ENCODE results near the gene SLC29A4. TPM values are rescaled to one million over a fixed set of nuclear protein-coding genes. Genes with fewer than 3 reads are reported as not detected.

SLC29A4 gene
- total RNA-seq, 4 donors from 2014 or later = 1.7 to 5.4 (median 3.6) TPM

DNA sequence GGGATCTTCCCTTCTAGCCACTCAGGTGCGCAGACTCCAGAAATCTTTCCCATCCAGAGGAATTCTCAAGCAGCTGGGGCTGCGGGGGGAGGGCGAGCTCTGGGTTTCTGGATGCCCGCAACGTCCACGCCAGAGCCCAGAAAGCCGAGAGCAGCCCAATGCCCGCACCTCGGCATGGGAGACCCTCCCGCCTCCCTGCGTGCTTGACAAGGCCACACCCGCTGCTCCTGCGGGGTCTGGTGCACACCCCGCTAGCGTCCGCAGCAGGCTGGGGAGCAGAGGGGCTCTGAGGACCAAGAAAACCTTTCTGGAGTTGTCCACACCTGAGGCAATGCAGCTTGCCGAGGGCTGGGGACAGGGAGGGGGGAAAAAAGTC, 66.2 kb downstream of the SLC29A4 start:
- H3K36me3 ChIP-seq = peaks cover under 1 to 50% of the 10 kb centered on the region in 2 donors
- H3K4me1 ChIP-seq = peaks cover 2 to 4% of the 10 kb centered on the region in 2 donors
- no peaks in the 10 kb centered on the region for H3K9me3 ChIP-seq
- TF ChIP-seq POLR2A (IDR thresholded peaks at IDR 0.05) = no peak
- TF ChIP-seq, protein P1, sequence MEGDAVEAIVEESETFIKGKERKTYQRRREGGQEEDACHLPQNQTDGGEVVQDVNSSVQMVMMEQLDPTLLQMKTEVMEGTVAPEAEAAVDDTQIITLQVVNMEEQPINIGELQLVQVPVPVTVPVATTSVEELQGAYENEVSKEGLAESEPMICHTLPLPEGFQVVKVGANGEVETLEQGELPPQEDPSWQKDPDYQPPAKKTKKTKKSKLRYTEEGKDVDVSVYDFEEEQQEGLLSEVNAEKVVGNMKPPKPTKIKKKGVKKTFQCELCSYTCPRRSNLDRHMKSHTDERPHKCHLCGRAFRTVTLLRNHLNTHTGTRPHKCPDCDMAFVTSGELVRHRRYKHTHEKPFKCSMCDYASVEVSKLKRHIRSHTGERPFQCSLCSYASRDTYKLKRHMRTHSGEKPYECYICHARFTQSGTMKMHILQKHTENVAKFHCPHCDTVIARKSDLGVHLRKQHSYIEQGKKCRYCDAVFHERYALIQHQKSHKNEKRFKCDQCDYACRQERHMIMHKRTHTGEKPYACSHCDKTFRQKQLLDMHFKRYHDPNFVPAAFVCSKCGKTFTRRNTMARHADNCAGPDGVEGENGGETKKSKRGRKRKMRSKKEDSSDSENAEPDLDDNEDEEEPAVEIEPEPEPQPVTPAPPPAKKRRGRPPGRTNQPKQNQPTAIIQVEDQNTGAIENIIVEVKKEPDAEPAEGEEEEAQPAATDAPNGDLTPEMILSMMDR (IDR thresholded peaks at IDR 0.05 in 4 of 5, conservative IDR thresholded peaks at IDR 0.05 in 1 of 5) = no peak
- no peak for DNase-seq
- H3K27me3 ChIP-seq = no peaks in the 10 kb centered on the region
- in situ Hi-C loops (cut with MboI; ENCODE audit: low sequenced_read_pairs in 4 of 4) (no loop called here), intact Hi-C loops (cut with DNase I; ENCODE audit: low total_unique reads) (no loop called here)
- no peak for ATAC-seq
- H3K27ac ChIP-seq = no peak overlapping the region
- no peak overlapping the region for H3K4me3 ChIP-seq

DNA sequence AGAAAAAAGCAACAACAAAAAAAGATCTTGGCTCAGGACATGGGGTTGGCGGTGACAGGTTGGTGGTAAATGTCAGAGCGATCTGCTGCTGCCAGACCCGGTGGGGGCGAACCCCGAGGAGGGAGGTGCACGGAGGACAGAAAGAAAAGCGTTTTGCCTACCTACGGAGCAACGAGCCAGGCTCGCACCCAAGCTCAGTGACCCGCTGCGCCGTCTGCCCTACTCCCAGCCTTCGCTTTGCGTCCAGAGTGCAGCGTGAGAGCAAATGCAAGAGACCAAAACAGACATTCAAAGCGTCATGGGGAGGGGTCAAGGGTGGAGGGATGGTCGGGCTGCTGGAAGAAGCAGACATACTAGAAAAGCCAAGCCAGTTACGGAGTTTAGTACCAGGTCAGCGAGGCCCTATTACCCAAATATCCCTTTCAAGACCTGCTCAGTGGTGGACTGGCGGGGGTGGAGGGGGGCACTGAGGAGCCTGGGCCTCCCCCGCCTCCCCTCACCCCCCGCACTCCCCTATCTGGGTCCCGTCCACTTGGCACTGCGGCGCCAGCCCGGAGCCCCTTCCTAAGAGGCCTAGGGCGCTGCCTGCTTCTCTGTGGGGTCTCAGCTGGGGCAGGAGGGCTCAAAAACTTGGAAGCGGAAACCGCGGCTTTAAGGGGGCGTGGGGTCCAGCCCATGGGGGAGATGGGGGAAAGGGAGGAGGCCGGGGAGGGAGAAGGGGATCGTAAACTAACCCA, 66.9 kb downstream of the SLC29A4 start:
- H3K27me3 ChIP-seq = no peaks in the 10 kb centered on the region
- H3K36me3 ChIP-seq = peaks cover 0 to 44% of the 10 kb centered on the region in 2 donors
- TF ChIP-seq POLR2A (IDR thresholded peaks at IDR 0.05) = no peak
- TF ChIP-seq, protein P1 (IDR thresholded peaks at IDR 0.05 in 4 of 5, conservative IDR thresholded peaks at IDR 0.05 in 1 of 5) = no peak
- H3K4me1 ChIP-seq = peaks cover 8 to 10% of the 10 kb centered on the region in 2 donors
- no peaks in the 10 kb centered on the region for H3K9me3 ChIP-seq
- ATAC-seq (no peak), DNase-seq (no peak)
- H3K27ac ChIP-seq = no peak overlapping the region
- in situ Hi-C loops (cut with MboI; ENCODE audit: low sequenced_read_pairs in 4 of 4) (no loop called here), intact Hi-C loops (cut with DNase I; ENCODE audit: low total_unique reads) (no loop called here)
- no peak overlapping the region for H3K4me3 ChIP-seq

GRCh38 chr7:5350174-5350463, 67.4 kb downstream of the SLC29A4 start:
- H3K4me1 ChIP-seq = peaks cover 13 to 15% of the 10 kb centered on the region in 2 donors
- in situ Hi-C loops (cut with MboI; ENCODE audit: low sequenced_read_pairs in 4 of 4) (no loop called here), intact Hi-C loops (cut with DNase I; ENCODE audit: low total_unique reads) (no loop called here)
- H3K27me3 ChIP-seq = no peaks in the 10 kb centered on the region
- no peak overlapping the region for H3K4me3 ChIP-seq
- ATAC-seq (no peak), DNase-seq (no peak)
- H3K27ac ChIP-seq = no peak overlapping the region
- H3K9me3 ChIP-seq = no peaks in the 10 kb centered on the region
- H3K36me3 ChIP-seq = peaks cover 0 to 39% of the 10 kb centered on the region in 2 donors
- TF ChIP-seq, protein P1 (IDR thresholded peaks at IDR 0.05 in 4 of 5, conservative IDR thresholded peaks at IDR 0.05 in 1 of 5) = no peak
- TF ChIP-seq POLR2A (IDR thresholded peaks at IDR 0.05) = no peak

DNA sequence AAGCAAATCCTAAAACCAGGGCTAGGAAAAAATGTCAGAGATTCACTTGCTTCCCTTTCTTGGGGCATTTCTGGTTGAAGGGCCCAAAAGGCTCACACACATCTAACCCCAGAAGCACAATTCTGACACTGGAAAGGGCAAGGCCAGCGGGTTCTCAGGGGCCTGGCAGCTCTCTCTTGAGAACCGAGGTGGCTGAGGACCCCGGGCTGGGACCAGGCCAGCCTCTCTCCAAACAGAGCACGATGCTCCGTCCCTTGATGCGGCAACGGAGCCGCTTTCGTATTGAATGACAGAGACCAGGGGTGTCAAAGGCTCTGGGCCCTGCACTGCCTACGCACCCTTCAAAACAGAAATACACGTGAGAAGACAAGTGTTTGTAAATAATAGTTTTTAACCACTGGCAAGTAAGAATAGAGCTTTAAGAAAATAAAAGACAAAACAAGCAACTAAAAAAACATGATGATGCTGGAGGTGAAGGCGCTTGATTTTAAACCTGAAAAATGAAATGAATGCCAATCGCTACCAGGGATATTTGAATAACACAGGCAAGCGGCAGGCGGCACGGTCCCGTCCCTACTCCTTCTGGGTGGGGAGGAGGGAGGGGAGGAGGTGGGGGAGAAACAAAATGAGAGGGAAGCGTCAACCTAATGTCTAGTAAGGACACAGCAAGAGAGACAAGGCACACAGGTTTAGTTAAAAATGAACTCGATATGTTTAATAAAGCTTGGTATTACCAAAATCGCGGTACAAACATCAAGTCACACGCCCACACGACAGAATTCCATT, 68.0 kb downstream of the SLC29A4 start:
- Histone ChIP-seq H3K27me3 (no peaks in the 10 kb centered on the region), H3K27ac (no peak overlapping the region), H3K4me1 (peaks cover 17 to 19% of the 10 kb centered on the region in 2 donors), H3K9me3 (no peaks in the 10 kb centered on the region), H3K4me3 (no peak overlapping the region), H3K36me3 (peaks cover 0 to 32% of the 10 kb centered on the region in 2 donors)
- DNase-seq (no peak), ATAC-seq (no peak)
- in situ Hi-C loops (cut with MboI; ENCODE audit: low sequenced_read_pairs in 4 of 4) (no loop called here), intact Hi-C loops (cut with DNase I; ENCODE audit: low total_unique reads) (no loop called here)
- no peak for TF ChIP-seq POLR2A (IDR thresholded peaks at IDR 0.05)
- TF ChIP-seq, protein P1 (IDR thresholded peaks at IDR 0.05 in 4 of 5, conservative IDR thresholded peaks at IDR 0.05 in 1 of 5) = no peak

Measured in gastrocnemius medialis (tissue), 4 donors.